GM19043 (cell line): ENCODE results near the gene CELF3.

Experiments
- ATAC-seq: cut with Tn5 transposase; IDR thresholded peaks from one replicate; pipeline ENCODE4 v1.9.1; 2021; ENCODE audit warnings: low read depth; ENCODE audit not compliant: unreplicated experiment

CELF3 gene

DNA sequence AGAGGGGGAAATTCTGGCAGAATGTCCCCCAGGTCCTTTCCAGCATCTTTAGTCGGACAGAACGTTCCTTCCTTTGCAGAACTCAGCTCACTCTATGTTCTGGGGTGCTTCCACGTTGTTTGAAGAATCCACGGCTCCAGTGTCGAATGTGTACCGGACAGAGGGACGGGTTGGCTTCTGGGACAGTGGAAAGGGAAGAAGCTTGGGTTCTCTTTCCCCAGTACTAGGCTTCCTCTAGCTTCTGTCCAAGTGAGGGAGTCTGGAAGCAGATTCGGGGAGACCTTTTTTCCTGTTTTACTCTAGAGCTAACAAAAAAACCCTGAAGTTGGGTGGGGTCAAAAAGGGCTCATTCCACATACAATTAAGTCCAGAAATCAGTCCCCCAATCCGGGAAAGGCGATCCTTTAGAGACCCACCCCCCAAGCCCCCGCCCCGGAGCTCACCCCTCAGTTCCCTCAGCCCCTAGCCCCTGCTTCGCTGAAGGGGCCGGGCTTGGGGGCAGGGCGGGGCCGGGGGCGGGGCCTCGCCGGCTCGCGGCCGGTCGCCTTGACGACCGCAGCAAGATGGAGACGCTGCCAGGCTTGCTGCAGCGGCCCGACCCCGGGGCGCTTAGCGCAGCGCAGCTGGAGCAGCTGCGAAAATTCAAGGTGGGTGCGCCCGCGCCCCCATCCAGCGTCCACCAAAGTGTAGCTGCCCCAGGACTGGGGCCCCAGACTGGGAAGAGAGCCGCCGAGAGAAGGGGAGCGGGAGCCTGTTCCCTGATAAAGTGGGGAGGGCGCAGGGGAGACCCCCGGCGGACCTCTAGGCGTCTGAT, 4.6 kb upstream of the CELF3 start, which contains the start of gene RIIAD1:
RIIAD1 (plus strand) TSS at position 549 of the 814 bp plus-strand sequence; CDS start at position 564, 15 bp downstream.
- ATAC-seq: no peak

DNA sequence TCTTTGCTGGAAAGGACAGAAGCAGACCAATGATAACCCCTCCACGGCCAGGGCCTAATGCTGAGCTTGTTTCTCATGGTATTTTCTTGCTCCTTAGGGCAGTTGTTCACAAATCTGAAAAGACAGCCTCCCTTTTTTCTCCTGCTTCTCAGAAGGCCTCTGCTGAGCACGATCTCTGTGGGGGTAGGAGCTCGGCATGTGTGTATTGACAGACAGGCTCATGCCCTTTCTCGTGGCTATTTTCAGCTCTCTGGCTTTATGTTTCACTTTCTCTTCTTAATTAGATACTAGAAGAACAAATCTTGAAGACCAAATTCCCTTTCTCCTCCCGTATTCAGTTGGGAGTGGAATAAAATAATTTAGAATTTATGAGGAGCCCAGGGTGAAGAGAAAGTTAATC, 4.0 kb upstream of the CELF3 start:
- ATAC-seq: no peak

DNA sequence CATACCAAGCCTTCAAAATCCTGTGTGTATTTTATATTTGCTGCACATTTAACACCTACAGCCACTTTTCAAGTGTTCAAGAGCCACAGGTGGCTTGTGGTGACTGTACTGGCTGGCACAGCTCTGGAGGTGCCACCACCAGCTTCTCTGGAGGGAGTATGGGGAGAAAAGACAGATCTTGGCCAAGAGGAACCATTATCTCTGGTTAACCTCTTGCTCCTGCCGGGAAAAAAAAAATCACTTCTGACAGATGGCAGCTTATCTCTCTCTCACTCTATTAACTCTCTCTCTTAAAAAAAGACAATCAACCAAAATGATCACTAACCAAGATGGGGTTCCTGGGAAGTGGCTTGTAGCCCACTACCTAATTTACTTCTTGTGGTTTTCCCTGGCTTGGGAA, 3.5 kb upstream of the CELF3 start:
- ATAC-seq: no peak

DNA sequence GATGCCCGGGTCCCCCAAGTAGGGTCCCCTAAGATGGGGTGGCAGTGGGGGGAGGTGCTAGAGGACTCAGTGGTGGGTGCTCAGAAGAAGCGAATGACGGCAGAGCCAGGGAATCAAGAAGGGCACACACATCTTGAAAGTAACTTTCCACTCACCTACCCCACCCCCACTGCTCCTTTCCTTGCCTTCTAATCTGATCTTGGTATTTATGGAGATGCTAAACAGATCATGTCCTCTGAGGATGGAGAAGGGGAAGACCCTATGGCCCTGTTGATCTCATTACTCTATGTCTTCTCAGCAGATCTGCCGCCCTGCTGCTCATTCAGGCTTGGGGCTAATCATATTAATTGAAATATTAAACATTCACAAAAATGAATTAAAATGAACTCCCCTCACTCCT, 2.1 kb upstream of the CELF3 start:
- ATAC-seq: no peak

DNA sequence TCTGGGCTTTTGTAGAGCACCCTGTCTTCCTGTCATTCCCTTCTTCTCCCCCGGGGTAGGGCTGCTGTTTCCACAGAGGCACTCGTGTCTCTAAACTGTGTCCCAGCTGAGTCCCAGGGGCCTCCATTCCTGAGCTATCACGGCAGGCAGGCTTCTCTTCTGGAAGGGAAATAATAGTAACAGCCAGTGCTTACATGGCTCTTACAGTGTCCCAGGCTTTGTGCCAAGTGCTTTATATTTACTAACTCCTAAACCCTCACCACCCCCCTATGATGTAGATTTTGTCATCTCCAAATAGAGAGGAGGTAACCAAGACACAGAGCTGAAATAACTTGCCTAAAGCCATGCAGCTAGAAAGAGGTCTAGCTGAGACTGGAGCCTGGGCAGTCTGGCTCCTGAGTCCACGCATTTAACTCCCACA, 1.4 kb upstream of the CELF3 start:
- ATAC-seq: no peak

DNA sequence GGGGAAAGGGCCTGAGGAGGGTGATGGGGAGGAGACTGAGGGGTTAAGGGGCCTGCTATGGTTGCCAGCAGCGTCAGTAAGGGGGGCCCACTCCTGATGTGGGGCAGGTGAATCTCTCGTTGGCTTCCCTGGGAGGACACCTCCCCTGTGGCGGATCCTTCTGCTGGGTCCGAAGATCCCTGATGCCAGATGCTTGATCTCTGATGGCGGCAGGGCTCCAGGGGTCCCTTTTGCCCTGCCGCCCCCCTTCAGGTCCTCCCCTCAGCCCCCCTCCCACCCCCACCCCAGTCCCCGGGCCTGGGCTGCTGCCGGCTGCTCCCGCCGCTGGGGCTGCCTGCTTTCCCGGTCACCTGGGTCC, 219 bp downstream of the CELF3 start:
- no peak for ATAC-seq

DNA sequence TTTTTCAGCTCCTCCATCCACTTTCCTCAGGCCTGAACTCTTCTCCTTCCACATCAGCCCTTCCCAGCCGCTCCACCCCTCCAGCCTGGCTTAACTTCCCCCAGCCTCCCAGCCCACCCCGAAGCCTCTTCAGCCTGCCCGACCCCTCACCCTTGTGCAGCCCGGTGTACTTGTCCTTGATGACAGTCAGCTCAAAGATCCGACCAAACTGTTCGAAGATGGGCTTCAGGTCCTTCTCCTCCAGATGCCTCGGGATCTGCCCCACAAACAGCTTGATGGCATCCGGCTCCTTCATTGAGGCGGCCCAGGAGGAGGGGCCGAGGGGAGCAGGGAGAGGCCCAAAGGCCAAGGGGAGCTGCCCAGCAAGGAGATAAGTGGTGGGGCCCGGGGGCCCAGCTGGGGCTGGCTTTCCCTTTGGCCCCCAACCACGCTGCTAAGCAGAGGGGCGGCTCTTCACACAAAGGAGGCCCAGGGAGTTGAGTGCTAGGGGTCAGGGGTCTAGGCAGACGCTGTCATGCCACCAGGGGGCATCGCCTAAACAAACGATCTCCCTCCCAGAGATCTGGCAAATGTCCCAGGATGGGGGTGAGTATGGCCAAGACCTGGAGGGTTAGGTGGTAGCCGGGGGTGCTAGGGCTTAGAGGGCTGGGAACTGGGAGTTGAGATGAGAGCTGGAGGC, 738 bp downstream of the CELF3 start:
- no peak for ATAC-seq

DNA sequence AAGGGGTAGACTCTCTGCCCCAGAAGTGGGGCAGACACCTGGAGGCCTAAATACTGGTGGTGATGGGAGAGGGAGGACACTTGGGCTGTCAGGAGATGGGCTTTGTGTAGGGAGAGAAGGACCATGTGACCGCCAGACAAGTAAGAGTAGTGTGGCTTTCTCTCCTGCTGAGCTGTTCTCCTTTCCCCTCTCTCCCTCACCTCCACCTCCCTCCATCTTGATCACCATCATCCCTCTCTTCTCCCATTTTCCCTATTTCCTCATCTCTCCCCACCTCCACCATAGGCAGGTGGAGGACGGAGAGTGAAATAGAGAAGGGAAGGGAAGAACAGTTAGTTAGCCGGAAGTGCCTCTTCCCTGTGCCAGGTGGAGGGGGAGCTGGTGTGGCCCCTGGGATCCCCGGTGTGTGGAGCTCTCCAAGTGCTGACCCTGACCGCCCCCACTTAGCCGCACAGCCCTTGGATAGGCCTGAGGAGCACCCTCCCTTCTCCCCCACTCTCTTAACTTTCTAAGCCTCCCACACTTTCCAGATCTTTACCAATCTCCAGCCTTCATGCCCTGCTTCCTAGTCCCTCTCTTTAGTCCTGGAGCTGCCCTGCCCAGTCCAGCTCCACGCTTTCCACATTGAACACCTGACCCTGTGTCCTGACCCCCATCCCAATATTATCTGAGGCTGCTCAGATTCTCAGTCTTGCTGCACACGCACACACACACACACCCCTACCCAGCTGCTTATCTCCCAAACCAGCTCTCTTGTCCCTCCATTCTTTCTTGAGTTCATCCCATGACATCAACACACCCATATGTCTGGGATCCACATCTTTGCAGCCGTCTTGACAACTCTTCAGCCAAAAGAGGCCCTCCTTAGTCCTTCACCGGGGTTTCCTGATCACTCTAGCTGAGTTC, 1.5 kb downstream of the CELF3 start:
- ATAC-seq: no peak

DNA sequence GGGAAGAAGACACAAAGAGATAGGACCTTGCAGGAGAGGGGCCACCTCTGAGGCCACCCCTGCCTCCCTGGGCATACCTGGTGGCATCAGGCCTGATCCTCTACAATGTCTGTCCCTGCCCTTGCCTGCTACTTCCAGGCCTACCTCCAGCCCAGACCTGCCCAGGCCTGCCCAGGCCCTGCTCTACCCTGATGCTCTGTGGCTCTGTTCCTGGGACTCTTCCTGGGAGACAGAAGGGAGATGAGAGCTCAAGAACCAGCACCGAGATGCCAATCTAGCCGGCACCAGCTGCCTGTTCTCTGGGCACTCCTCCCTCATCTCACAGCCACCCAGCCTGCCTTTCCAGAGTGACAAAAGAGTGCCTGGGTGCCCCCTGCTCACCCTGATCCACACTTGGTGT, 2.7 kb downstream of the CELF3 start:
- ATAC-seq: no peak

DNA sequence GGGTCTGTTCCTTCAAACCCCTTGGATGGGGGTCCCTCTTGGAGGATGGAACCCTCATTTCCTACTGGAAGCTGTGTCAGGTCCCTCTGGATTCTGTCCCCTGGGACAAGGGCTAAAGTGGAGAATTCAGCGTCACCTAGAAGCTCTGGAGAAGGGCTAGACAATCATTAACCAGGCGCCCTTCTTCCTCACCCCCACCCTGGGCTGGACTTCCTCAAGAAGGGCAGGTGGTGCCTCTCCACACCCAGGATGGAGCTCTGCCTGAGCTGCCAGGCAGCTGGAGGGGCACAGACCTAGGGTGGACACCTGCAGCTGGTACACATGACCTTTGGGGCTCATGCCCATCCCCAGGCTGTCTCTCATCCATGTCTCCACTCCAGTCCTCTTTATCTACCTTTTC, 3.6 kb downstream of the CELF3 start:
- ATAC-seq: no peak

DNA sequence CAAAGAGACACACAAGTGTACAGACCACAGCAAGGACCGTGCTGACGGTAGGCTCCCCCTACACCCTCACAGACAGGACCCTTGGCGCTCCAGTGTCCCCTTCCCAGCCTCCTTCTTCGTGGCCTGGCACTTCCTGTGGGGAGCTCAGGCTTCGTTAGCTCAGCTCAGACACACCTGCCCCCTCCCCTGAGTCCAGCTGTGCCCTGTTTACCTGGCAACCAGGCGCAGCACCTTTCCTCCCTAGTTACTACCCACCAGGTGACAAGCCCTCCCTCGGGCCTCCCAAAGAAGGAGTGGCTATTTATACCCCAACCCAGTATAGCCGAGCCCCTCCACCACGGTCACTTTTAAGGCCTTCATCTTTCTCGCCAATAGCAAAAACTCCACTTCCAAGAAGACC, 4.7 kb downstream of the CELF3 start:
- ATAC-seq: no peak

DNA sequence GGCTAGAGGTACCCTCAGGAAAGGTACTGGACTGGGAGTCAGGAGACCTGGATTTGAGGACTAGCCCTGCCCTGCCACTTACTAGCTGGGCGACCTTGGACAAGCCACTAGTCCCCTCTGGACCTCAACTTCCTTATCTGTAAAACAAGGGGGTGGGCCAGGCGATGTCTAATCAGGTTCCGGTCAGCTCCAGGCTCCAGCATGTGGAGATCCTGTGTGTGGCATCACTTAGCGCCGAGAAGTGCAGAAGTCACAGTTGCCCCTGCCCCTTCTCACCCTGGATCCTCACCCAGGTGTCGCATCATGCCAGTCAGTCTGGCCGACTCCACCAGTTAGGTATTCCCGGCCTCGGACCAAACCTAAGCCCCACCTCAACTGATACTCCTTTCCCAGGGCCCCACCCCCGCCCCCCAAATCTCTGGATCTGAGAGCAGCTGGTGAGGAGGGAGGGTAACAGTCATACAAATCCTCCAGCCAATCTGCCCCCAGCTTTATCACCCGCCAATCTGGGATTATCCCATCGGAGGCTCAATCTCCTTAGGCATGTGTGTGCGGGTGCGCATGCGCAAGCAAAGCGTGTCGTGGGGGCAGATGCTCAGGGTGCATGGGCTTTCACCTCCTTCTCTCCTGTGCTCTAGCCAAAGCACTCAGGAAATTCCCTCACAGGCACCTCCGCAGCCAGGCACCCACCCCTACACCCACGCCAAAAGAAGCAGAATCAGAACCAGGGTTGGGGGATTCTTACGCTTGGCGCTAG, 5.4 kb downstream of the CELF3 start:
- ATAC-seq: no peak

DNA sequence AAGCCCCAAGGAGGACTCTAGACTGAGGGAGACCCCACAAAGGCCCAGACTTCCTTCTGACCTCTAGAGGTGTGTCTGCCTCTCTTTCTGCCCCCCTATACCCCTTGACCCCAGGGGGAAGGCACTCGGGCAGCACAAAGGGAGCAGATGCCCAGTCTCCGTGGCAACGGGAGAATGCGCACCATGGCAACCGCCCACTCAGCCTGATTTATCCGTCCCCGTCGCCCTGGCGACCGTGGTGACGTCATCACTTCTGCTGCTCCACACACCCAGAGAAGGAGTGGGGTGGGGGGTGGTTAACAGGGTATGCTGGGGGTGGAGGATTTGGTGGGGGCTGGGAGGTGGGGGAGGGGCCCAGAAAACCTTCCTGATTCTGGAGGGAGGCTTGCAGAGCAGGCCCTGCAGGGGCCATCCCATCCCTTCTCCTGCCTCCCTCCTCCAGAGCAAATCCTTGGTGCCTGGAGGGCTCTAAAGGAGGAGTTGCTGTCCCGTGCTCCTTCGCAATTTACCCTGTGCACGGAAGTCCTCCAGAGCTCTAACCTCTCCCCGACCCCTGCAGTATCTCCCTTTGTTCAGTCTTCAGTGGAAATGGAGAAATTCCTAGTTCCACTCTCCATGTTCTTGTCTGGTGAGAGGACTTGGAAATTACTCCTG, 6.3 kb downstream of the CELF3 start:
- ATAC-seq: no peak

DNA sequence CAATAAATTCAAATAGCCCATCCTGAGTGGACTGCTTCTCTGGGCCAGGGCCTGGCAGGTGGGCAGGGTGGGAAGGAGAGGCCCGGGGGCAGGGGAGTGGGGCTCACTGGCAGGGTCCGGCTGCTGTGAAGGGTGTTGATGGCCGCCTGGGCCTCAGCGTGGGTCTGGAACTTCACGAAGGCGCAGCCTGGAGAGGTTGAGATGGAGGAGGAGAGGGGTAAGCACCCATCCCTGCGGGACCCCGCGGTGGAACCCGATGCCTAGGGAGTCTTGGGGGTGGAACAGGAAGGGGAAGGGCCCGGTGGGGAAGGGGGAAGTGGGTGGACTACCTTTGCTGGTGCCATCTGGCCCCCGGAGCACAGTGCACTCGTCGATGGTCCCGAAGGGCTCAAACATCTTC, 7.7 kb downstream of the CELF3 start:
- no peak for ATAC-seq

DNA sequence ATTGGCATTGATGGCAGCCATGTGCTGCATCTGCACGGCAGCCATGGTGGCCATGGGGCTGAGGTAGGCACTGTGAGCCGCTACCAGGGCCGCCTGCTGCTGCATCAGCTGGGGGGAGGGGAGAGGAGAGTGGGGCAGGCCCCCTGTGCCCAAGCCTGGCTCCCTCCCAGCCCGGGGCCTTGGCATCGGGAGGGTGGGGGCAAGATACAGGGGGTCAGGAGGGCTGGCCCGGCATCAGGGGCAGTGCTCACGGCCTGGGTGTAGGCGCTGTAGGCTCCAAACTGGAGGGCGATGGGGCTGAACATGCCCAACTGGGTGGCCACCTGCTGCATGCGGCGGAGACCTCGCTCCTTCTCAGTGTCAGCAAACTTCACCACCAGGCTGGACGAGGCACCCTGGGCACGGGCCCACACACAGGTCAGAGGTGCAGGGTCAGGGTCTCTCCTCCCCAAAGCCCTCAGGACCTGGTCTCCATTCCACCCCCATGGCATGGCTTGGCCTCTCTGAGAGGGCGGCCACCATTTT, 9.0 kb downstream of the CELF3 start:
- no peak for ATAC-seq

DNA sequence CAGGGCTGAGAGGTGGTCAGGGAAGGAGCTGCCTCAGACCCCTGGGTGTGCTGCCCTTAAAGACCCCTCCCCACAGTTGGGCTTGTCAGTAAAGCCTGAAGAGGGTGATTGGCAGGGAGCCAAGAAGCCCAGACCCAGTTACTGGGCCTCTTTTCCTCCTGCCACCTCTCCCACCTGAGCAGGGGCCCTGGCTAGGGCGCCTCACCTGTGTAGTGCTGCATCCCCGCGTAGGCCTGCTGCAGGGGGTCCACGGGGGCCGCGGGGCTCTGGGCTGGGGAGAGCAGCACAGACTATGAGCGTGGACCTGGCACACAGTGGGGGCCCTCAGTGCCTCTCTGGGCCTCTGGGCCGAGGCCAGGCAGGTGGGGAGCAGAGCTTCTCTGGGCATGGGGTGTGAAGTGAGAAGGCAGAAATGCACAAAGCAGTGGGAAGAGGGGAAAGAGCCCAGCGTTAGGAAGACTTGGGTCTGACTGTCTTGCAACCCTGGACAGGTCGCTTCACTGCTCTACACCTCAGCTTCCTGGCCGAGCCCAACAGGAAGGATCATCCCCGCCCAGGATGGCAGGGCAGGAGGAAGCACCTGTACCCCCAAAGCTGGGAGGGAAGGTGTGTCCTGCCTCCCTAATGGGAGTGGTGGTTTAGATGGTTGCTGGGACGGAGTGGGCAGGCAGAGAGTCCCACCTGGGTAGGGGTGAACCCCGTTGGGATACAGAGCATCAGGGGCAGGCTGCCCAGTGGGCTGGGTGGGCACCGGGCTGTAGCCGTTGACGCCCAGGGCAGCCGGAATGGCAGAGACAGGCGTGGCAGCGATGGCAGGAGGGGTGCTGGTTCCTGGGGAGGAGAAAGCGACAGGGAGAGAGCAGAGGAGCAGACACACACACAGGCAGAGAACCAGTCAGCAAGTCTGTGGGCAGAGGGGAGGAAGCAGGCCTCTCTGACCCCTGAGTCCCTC, 9.9 kb downstream of the CELF3 start:
- ATAC-seq: no peak

DNA sequence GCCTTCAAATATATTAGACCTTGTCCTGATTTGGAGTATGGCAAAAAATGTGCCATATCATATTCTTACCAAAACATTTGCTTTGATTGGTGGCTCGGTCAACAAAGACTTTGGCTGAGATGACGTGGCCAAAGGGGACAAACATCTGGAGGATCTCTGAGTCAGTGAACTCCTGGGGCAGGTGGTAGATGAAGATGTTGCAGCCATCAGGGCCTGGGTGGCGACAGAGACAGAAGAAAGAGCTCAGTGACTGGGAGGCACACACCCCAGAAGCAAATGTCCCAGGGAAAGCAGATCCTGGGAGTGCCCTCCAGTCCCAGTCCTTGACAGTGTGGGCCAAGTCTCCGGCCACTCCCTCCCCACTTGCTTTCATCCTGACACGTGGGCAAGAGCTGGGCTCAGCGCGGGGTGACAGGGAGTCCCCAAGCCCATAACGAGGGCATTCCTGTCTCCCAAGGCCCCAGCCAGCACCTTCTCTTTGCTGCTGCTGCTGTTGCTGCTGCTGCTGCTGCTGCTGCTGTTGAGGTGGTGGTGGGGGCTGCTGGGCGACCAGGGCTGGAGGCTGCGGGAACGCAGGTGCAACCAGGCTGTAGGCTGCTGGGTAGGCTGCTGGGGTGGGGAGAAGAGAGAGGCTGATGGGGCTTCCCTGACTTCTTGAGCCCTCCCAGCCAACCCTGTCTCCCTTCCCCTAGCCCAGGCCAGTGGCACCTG, 10.7 kb downstream of the CELF3 start:
- no peak for ATAC-seq

DNA sequence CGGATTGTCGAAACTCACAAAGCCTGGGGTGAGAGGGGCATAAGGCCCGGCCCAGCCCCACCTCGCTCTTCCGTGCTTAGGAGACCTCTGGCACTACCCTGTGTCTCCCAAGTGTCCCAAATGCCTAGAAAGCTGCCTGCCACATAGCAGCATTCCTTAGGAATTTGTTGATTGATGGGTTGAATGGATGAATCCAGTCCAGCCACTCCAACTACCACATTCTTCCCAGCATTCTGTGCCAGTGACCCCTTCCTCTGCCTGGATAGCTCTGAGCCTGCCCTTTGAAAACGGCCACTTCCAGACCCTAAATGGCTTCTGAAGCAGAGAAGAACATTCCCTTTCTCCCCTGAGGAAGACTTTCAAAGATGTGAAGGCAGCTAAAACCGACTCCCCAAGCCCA, 11.5 kb downstream of the CELF3 start:
- ATAC-seq: no peak
